ENCODE results near the gene MRPL57. TPM values are rescaled to one million over a fixed set of nuclear protein-coding genes. Genes with fewer than 3 reads are reported as not detected.
"Not testable (repeated sequence)": the region's sequence is repeated elsewhere in the genome, so short reads cannot be mapped to it uniquely, and the experiment has no call there.

Gene MRPL57
- total RNA-seq = 10 to 100 TPM; 11.0 to 18.6 (median 16.4) TPM
- 17.0 TPM for total RNA-seq (2013)
- 25.7 to 71.2 (median 39.0) reads per million in 29 experiments for total RNA-seq

DNA sequence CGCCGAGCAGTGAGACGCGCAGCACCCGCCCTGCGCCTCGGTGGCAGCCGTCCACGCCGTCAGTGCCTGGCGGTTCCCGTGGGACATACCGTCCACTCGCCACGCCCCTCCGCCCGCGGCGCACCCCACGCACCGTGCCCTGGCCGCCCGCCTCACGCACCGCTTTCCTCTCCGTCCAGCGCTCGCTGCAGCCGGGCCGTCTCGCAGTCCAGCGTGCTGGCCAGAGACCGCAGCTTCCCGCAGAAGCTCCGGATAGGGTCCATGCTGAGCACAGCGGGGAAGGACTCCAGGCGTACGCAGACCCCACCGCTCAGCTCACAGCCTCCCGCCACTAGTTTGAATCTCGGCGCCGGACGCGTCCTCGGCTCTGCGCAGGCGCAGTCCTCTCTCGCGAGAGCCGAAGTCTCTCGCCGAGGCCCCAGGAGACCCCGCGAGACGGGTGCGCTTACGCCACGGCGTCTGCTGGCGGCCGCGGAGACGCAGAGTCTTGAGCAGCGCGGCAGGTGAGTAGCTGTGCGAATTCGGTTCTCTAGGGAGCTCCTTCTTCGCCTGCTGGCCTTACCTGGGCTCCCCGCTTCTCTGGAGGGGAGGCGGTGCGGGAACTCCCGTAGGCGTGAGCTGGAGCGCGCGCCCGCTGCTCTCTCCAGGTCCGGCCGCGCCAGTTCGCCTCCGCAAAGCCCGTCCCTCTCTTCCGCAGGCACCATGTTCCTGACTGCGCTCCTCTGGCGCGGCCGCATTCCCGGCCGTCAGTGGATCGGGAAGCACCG, at the start of gene MRPL57, which contains the start of gene SKA3:
TSS of gene MRPL57 (plus strand) at position 444 of the 767 bp plus-strand sequence. CDS start at position 703, 259 bp downstream.
TSS of gene SKA3 (minus strand) at position 338 of the 767 bp plus-strand sequence. CDS start at position 263, 75 bp downstream.
- Histone ChIP-seq H3K36me3 (ENCODE audit: control insufficient read depth in 2 of 2, extremely low read depth in 1 of 2, insufficient read depth in 1 of 2, low read length in 1 of 2) (no peaks in the 10 kb centered on the region), H3K9me3 (no peaks in the 10 kb centered on the region), H3K4me3 (ENCODE audit: control insufficient read depth in 1 of 2, extremely low read depth in 1 of 2, low read length in 1 of 2) (peak within 1 kb of the TSS; percentile 85 to 94), H3K27me3 (replicated peaks in 1 of 2; ENCODE audit: control insufficient read depth in 2 of 2, extremely low read depth in 1 of 2, insufficient read depth in 2 of 2, low read length in 1 of 2) (no peaks in the 10 kb centered on the region), H3K4me1 (ENCODE audit: control insufficient read depth in 1 of 2, extremely low read depth in 1 of 2, insufficient read depth in 2 of 2, low read length in 2 of 2) (peaks cover 6 to 19% of the 10 kb centered on the region in 2 experiments), H3K27ac (ENCODE audit: low read length) (peak within 1 kb of the TSS; percentile 86)
- Mint-ChIP-seq H3K4me3 (peak within 1 kb of the TSS; percentile 95 to 99 (median 96)), H3K27me3 (no peaks in the 10 kb centered on the region), H3K4me1 (peaks cover 25 to 26% (median 26%) of the 10 kb centered on the region in 3 donors), H3K9me3 (no peaks in the 10 kb centered on the region), H3K27ac (peak within 1 kb of the TSS; percentile 94 to 95), H3K36me3 (no peaks in the 10 kb centered on the region)
- ChIA-PET CTCF (interaction anchor here (0.5 to 2.3 kb wide), 7 partner anchors 34 to 330 kb away, joined by 3 to 5 read pairs (median 4); no protein-coding TSS in a partner anchor), POLR2A (interaction anchor here (0.5 to 1.2 kb wide), 5 partner anchors 20 to 330 kb away, joined by 3 to 5 read pairs (median 3); no protein-coding TSS in a partner anchor)
- peak; percentile 97 to 98 (median 98) for ATAC-seq (replicated peaks in 1 of 4)
- DNase-seq = peak; percentile 85 to 96 (median 91)
- under 1% methylated on average over 89 of the region's 93 CpGs for WGBS (ENCODE audit: insufficient coverage)

DNA sequence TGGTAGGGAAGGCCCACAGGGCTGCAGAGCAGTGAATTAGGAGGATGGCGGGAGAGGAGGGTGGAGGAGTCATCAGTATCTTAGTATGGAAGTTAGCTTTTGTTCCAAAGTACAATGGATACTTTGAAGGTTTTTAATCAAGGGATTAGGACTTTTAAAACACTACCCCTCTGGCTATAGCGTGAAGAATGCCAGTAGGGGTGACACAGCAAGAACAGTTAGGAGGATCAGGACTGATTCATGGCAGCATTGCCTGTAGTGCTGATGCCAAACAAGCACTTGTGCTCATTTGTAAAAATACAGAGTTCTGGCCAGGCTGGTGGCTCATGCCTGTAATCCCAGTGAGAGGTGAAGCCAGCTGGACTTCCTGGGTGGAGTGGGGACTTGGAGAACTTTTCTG, 46.3 kb upstream of the MRPL57 start:
- Histone ChIP-seq H3K4me3 (ENCODE audit: control insufficient read depth in 1 of 2, extremely low read depth in 1 of 2, low read length in 1 of 2) (no peak overlapping the region), H3K4me1 (ENCODE audit: control insufficient read depth in 1 of 2, extremely low read depth in 1 of 2, insufficient read depth in 2 of 2, low read length in 2 of 2) (no peaks in the 10 kb centered on the region), H3K27me3 (replicated peaks in 1 of 2; ENCODE audit: control insufficient read depth in 2 of 2, extremely low read depth in 1 of 2, insufficient read depth in 2 of 2, low read length in 1 of 2) (peaks cover 0 to 16% of the 10 kb centered on the region in 2 experiments), H3K9me3 (no peaks in the 10 kb centered on the region), H3K36me3 (ENCODE audit: control insufficient read depth in 2 of 2, extremely low read depth in 1 of 2, insufficient read depth in 1 of 2, low read length in 1 of 2) (no peaks in the 10 kb centered on the region), H3K27ac (ENCODE audit: low read length) (no peak overlapping the region)
- ChIA-PET CTCF (no interaction called here), POLR2A (no interaction called here)
- Mint-ChIP-seq H3K4me1 (no peaks in the 10 kb centered on the region), H3K9me3 (no peaks in the 10 kb centered on the region), H3K27ac (no peak overlapping the region), H3K27me3 (peaks cover 15 to 16% of the 10 kb centered on the region in 2 donors), H3K36me3 (no peaks in the 10 kb centered on the region), H3K4me3 (no peak overlapping the region)
- WGBS (ENCODE audit: insufficient coverage) = 100% methylated on average over 1 of the region's 2 CpGs
- ATAC-seq (replicated peaks in 1 of 4) = no peak
- no peak for DNase-seq

DNA sequence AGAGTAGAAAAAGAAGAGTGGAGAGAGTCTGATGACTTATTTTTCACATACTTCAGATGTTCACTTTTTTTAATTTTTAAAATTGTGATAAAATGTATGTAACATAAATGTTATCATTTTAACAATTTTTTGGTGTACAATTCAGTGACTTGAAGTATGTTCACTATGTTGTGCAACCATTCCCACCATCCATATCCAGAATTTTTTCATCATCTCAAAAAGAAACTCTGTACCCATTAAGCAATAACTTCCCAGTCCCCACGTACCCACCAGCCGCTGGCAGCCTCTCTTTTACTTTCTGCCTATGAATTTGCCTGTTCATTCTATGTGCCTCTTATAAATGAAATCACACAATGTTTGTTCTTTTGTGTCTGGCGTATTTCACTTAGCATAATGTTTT, 43.4 kb upstream of the MRPL57 start:
- Mint-ChIP-seq H3K9me3 (no peaks in the 10 kb centered on the region), H3K36me3 (no peaks in the 10 kb centered on the region), H3K27ac (no peak overlapping the region), H3K27me3 (peaks cover 19 to 27% of the 10 kb centered on the region in 2 donors), H3K4me3 (no peak overlapping the region), H3K4me1 (no peaks in the 10 kb centered on the region)
- no peak for ATAC-seq (replicated peaks in 1 of 4)
- H3K4me1 ChIP-seq (ENCODE audit: control insufficient read depth in 1 of 2, extremely low read depth in 1 of 2, insufficient read depth in 2 of 2, low read length in 2 of 2) = no peaks in the 10 kb centered on the region
- no peaks in the 10 kb centered on the region for H3K36me3 ChIP-seq (ENCODE audit: control insufficient read depth in 2 of 2, extremely low read depth in 1 of 2, insufficient read depth in 1 of 2, low read length in 1 of 2)
- ChIA-PET POLR2A (no interaction called here), CTCF (no interaction called here)
- H3K27ac ChIP-seq (ENCODE audit: low read length) = no peak overlapping the region
- H3K4me3 ChIP-seq (ENCODE audit: control insufficient read depth in 1 of 2, extremely low read depth in 1 of 2, low read length in 1 of 2) = no peak overlapping the region
- no peaks in the 10 kb centered on the region for H3K9me3 ChIP-seq
- WGBS (ENCODE audit: insufficient coverage) = 80% methylated on average over 1 of the region's 3 CpGs
- no peak for DNase-seq
- H3K27me3 ChIP-seq (replicated peaks in 1 of 2; ENCODE audit: control insufficient read depth in 2 of 2, extremely low read depth in 1 of 2, insufficient read depth in 2 of 2, low read length in 1 of 2) = peaks cover 0 to 22% of the 10 kb centered on the region in 2 experiments

DNA sequence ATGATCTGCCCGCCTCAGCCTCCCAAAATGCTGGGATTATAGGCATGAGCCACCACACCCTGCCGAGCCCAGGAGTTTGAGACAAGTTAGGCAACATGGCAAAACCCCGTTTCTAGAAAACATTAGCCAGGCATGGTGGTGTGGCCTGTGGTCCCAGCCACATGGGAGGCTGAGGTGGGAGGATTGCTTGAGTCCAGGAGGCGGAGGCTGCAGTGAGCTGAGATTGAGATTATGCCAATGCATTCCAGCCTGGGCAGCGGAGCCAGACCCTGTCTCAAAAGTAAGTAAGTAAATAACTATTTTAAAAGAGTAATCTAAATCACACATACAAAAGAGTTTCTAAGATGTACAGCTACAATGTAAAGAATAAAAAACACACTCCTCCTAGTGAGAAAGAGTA, 42.0 kb upstream of the MRPL57 start:
- Histone ChIP-seq H3K4me3 (ENCODE audit: control insufficient read depth in 1 of 2, extremely low read depth in 1 of 2, low read length in 1 of 2) (no peak overlapping the region), H3K36me3 (ENCODE audit: control insufficient read depth in 2 of 2, extremely low read depth in 1 of 2, insufficient read depth in 1 of 2, low read length in 1 of 2) (no peaks in the 10 kb centered on the region), H3K27me3 (replicated peaks in 1 of 2; ENCODE audit: control insufficient read depth in 2 of 2, extremely low read depth in 1 of 2, insufficient read depth in 2 of 2, low read length in 1 of 2) (peaks cover 0 to 22% of the 10 kb centered on the region in 2 experiments), H3K4me1 (ENCODE audit: control insufficient read depth in 1 of 2, extremely low read depth in 1 of 2, insufficient read depth in 2 of 2, low read length in 2 of 2) (peaks cover 0 to 5% of the 10 kb centered on the region in 2 experiments), H3K27ac (ENCODE audit: low read length) (no peak overlapping the region), H3K9me3 (no peaks in the 10 kb centered on the region)
- peaks cover 1 to 2% (median 1%) of the 10 kb centered on the region in 3 donors for H3K4me1 Mint-ChIP-seq
- H3K4me3 Mint-ChIP-seq = no peak overlapping the region
- ATAC-seq (replicated peaks in 1 of 4) (no peak), DNase-seq (no peak)
- H3K27me3 Mint-ChIP-seq = peaks cover 19 to 27% of the 10 kb centered on the region in 2 donors
- no peak overlapping the region for H3K27ac Mint-ChIP-seq
- no peaks in the 10 kb centered on the region for H3K36me3 Mint-ChIP-seq
- H3K9me3 Mint-ChIP-seq = no peaks in the 10 kb centered on the region
- WGBS (ENCODE audit: insufficient coverage) = 78% methylated on average over 3 of the region's 5 CpGs
- CTCF ChIA-PET = no interaction called here
- POLR2A ChIA-PET = no interaction called here

DNA sequence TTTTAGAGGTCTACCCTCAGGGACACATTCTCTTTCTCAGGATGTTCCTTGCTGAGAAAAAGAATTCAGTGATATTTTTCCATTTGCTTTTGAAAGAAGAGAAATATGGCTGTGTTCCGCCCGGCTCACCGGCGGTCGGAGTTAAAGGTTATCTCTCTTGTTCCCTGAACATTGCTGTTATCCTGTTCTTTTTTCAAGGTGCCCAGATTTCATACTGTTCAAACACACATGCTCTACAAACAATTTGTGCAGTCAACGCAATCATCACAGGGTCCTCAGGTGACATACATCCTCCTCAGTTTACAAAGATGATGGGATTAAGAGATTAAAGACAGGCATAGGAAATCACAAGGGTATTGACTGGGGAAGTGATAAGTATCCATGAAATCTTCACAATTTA, 40.6 kb upstream of the MRPL57 start:
- H3K27ac Mint-ChIP-seq; H3K4me3 ChIP-seq (ENCODE audit: control insufficient read depth in 1 of 2, extremely low read depth in 1 of 2, low read length in 1 of 2); H3K36me3 ChIP-seq (ENCODE audit: control insufficient read depth in 2 of 2, extremely low read depth in 1 of 2, insufficient read depth in 1 of 2, low read length in 1 of 2); POLR2A ChIA-PET; DNase-seq; H3K36me3 Mint-ChIP-seq; H3K4me1 ChIP-seq (ENCODE audit: control insufficient read depth in 1 of 2, extremely low read depth in 1 of 2, insufficient read depth in 2 of 2, low read length in 2 of 2); H3K27ac ChIP-seq (ENCODE audit: low read length); H3K9me3 Mint-ChIP-seq; H3K4me3 Mint-ChIP-seq; ATAC-seq (replicated peaks in 1 of 4); CTCF ChIA-PET; H3K9me3 ChIP-seq: not testable (repeated sequence)
- WGBS (ENCODE audit: insufficient coverage) = no CpG with 5 or more reads among the region's 6 CpGs
- Mint-ChIP-seq H3K27me3 (peaks cover 15 to 23% of the 10 kb centered on the region in 2 donors), H3K4me1 (peaks cover 11 to 13% (median 12%) of the 10 kb centered on the region in 3 donors)
- peaks cover 0 to 19% of the 10 kb centered on the region in 2 experiments for H3K27me3 ChIP-seq (replicated peaks in 1 of 2; ENCODE audit: control insufficient read depth in 2 of 2, extremely low read depth in 1 of 2, insufficient read depth in 2 of 2, low read length in 1 of 2)

DNA sequence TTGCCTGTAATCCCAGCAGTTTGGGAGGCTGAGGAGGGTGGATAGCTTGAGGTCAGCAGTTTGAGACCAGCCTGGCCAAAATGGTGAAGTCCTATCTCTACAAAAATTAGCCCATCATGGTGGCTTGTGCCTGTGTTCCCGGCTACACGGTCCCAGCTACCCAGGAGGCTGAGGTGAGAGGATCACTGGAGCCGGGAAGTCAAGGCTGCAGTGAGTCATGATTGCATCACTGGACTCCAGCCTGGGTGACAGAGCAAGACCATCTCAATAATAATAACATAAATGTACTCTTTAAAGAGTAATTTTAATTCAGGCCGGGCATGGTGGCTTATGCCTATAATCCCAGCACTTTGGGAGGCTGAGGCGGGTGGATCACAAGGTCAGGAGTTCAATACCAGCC, 38.8 kb upstream of the MRPL57 start:
- Histone ChIP-seq H3K27ac (ENCODE audit: low read length) (no peak overlapping the region), H3K36me3 (ENCODE audit: control insufficient read depth in 2 of 2, extremely low read depth in 1 of 2, insufficient read depth in 1 of 2, low read length in 1 of 2) (peaks cover 0 to 4% of the 10 kb centered on the region in 2 donors), H3K4me3 (ENCODE audit: control insufficient read depth in 1 of 2, extremely low read depth in 1 of 2, low read length in 1 of 2) (no peak overlapping the region), H3K4me1 (ENCODE audit: control insufficient read depth in 1 of 2, extremely low read depth in 1 of 2, insufficient read depth in 2 of 2, low read length in 2 of 2) (peaks cover 8 to 25% of the 10 kb centered on the region in 2 experiments), H3K27me3 (replicated peaks in 1 of 2; ENCODE audit: control insufficient read depth in 2 of 2, extremely low read depth in 1 of 2, insufficient read depth in 2 of 2, low read length in 1 of 2) (peaks cover 0 to 9% of the 10 kb centered on the region in 2 experiments), H3K9me3 (no peaks in the 10 kb centered on the region)
- ATAC-seq (replicated peaks in 1 of 4) (no peak), DNase-seq (no peak)
- no CpG with 5 or more reads among the region's 5 CpGs for WGBS (ENCODE audit: insufficient coverage)
- Mint-ChIP-seq H3K9me3 (no peaks in the 10 kb centered on the region), H3K27ac (no peak overlapping the region), H3K27me3 (peaks cover 12 to 23% of the 10 kb centered on the region in 2 donors), H3K4me3 (no peak overlapping the region), H3K36me3 (peaks cover 5% of the 10 kb centered on the region), H3K4me1 (peaks cover 16 to 24% (median 23%) of the 10 kb centered on the region in 3 donors)
- ChIA-PET POLR2A (interaction anchor here (0.6 to 0.8 kb wide), 2 partner anchors 38 to 466 kb away, joined by 3 to 4 read pairs; partner anchors contain the start of gene MICU2 (in 1 of the 2)), CTCF (interaction anchor here in 1 of 2 donors (0.6 to 1.0 kb wide), 2 partner anchors 210 to 366 kb away, joined by 3 read pairs; no protein-coding TSS in a partner anchor)

Data from T-cell (primary cell).